Upper lobe of right lung (tissue), 1 donor: ENCODE data around the gene PDE1C. TPM values are rescaled to one million over a fixed set of nuclear protein-coding genes. Genes with fewer than 3 reads are reported as not detected.

Experiments used
- ATAC-seq: fragments of 200-7000 bp; cut with Tn5 transposase; one replicate; pipeline ENCODE4 v1.9.1; 2020; ENCODE audit warnings: mild to moderate bottlenecking, moderate library complexity
- DNase-seq: peaks from one replicate; pipeline ENCODE4 v3.0.0-alpha.2; 2020
- H3K27ac ChIP-seq: fragments of 200-600 bp; one replicate; pipeline ENCODE4 v1.8.0; 2022
- H3K27me3 ChIP-seq: fragments of 200-600 bp; one replicate; pipeline ENCODE4 v1.8.0; 2022; ENCODE audit warnings: mild to moderate bottlenecking
- H3K36me3 ChIP-seq: fragments of 200-600 bp; one replicate; pipeline ENCODE4 v1.8.0; 2022
- H3K4me1 ChIP-seq: fragments of 200-600 bp; one replicate; pipeline ENCODE4 v1.8.0; 2022
- H3K4me3 ChIP-seq: fragments of 200-600 bp; one replicate; pipeline ENCODE4 v1.8.0; 2022; ENCODE audit warnings: mild to moderate bottlenecking
- H3K9me3 ChIP-seq: fragments of 200-600 bp; one replicate; pipeline ENCODE4 v1.8.0; 2022
- intact Hi-C: fragments of 100-400 bp; cut with DNase I; formaldehyde crosslinking; loops from one replicate; pipeline ENCODE4 v1.11.0; 2022
- total RNA-seq: library from RNA; stranded (reverse); fragmentation: NEBNext Ultra II Directional; extraction: Animal tissue kit (Norgen Biotek cat#: 25700); gene quantifications from one replicate; pipeline ENCODE4 v1.2.1, GENCODE V29; 2021
- TF ChIP-seq, protein P1 (sequence below): fragments of 200-600 bp; IDR thresholded peaks from one replicate; pipeline ENCODE4 v1.8.0; 2022; ENCODE audit warnings: antibody characterized with exemption
- donor health status: DM: no; HTN: yes; CAD: no; lungs with severe emphysema.

Gene PDE1C
- total RNA-seq, 1 donor from 2014 or later, result 13.0 TPM

DNA sequence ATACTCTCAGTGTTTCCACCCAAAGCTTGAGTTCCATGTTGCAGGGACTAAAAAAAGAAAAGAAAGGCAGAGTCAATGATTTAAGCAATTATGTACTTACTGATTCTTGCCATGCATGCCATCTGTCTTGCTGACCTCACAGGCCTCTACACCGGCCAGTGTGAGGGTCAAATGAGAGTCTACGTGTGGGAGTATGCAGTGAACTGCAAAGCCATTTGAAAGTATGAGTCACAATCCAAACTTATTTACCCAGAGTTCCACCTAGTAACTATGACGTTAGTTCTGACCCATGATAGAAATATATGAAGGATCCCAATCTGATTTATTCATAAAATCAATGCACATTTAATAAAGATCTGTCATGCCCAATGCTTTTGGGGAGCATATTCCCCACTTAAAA lies 26.5 kb downstream of the PDE1C start:
- Histone ChIP-seq H3K36me3 (no peaks in the 10 kb centered on the region), H3K9me3 (no peaks in the 10 kb centered on the region), H3K4me1 (no peaks in the 10 kb centered on the region), H3K27me3 (no peaks in the 10 kb centered on the region), H3K27ac (no peak overlapping the region), H3K4me3 (no peak overlapping the region)
- intact Hi-C loops, result no loop called here
- no peak for ATAC-seq
- TF ChIP-seq, protein P1, sequence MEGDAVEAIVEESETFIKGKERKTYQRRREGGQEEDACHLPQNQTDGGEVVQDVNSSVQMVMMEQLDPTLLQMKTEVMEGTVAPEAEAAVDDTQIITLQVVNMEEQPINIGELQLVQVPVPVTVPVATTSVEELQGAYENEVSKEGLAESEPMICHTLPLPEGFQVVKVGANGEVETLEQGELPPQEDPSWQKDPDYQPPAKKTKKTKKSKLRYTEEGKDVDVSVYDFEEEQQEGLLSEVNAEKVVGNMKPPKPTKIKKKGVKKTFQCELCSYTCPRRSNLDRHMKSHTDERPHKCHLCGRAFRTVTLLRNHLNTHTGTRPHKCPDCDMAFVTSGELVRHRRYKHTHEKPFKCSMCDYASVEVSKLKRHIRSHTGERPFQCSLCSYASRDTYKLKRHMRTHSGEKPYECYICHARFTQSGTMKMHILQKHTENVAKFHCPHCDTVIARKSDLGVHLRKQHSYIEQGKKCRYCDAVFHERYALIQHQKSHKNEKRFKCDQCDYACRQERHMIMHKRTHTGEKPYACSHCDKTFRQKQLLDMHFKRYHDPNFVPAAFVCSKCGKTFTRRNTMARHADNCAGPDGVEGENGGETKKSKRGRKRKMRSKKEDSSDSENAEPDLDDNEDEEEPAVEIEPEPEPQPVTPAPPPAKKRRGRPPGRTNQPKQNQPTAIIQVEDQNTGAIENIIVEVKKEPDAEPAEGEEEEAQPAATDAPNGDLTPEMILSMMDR, result no peak
- DNase-seq, result no peak

DNA sequence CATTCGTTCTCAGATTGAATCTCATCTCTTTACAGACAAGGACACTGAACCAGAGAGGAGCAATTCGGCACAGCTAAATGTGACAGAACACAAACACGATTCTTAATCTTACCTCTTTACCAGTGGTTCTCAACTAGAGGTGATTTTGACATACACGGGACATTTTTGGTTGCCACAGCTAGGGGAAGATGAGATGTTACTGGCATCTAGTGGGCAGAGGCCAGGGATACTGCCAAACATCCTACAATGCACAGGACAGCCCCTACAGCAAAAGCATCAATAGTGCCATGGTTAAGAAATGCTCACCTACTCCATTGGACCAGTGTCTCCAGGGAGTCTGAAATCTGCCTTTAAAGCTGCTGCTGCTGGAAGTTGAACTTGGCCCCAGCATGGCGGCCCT lies 27.3 kb downstream of the PDE1C start:
- H3K9me3 ChIP-seq, result no peaks in the 10 kb centered on the region
- H3K27ac ChIP-seq, result no peak overlapping the region
- no peak overlapping the region for H3K4me3 ChIP-seq
- ATAC-seq (no peak), DNase-seq (no peak)
- intact Hi-C loops, result no loop called here
- TF ChIP-seq, protein P1, result no peak
- H3K27me3 ChIP-seq, result no peaks in the 10 kb centered on the region
- H3K36me3 ChIP-seq, result no peaks in the 10 kb centered on the region
- no peaks in the 10 kb centered on the region for H3K4me1 ChIP-seq

DNA sequence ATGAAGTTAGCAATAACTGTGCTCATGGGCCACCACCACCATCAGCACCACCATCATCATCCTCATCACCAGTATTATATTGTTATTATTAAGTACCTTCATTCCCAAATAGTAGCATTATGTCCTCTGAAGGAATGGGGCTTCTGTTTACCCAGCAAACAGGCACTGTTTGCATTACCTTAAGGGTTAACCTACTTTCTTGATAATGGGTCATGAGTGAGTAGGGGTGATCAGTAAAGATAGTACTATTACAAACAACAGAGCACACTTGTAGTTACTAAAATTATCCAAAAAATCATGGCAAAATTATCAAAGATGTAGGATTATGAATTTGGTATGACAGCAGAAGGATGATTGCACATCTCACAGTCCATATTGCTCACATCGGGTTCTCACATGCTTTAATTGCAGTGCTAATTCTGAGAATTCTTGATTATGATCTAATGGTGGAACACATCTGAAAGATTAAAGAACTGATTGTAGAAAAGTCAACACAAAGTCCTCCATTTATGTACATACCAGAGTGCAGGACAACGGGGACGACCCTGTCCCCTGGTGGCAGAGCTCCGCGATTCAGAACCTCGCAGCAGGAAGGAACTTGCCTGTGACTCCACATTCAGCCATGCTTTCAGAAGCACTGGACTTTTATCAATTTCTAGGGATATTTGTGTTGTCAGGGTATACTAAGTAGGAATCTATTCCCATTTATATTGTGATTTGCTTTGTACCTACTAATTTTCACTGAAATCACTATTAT lies 31.0 kb downstream of the PDE1C start:
- H3K27ac ChIP-seq, result no peak overlapping the region
- DNase-seq, result no peak
- H3K9me3 ChIP-seq, result no peaks in the 10 kb centered on the region
- H3K4me3 ChIP-seq, result no peak overlapping the region
- no peak for ATAC-seq
- no peaks in the 10 kb centered on the region for H3K36me3 ChIP-seq
- H3K4me1 ChIP-seq, result no peaks in the 10 kb centered on the region
- H3K27me3 ChIP-seq, result no peaks in the 10 kb centered on the region
- TF ChIP-seq, protein P1, result no peak
- intact Hi-C loops, result no loop called here

DNA sequence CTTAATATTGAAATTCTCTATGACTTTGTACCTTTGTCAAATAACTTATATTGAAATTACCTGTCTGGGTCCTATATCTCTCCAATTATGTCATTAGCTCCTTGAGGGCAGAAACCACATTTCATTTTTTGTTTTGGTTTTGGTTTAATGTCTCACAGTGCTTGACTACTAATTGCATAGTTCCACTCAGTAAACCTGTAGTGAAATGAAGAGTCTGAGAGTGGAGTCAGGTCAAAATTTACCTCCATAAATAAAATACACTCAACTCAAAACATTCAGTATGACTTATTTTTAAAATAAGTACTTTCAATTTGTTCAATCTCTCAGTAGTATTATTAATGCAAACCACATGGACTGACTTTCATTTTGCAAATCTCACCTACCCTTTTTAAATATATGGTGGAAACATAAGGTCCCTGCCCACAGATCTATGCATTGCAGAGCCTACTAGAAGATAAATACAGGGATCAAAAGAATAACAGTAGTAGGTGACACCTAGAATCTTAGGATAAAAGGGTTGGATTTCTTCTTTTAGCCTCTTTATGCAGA lies 32.5 kb downstream of the PDE1C start:
- no peak overlapping the region for H3K27ac ChIP-seq
- H3K4me3 ChIP-seq, result no peak overlapping the region
- H3K27me3 ChIP-seq, result no peaks in the 10 kb centered on the region
- no peaks in the 10 kb centered on the region for H3K9me3 ChIP-seq
- no peaks in the 10 kb centered on the region for H3K36me3 ChIP-seq
- H3K4me1 ChIP-seq, result no peaks in the 10 kb centered on the region
- ATAC-seq (no peak), DNase-seq (no peak)
- TF ChIP-seq, protein P1, result no peak
- intact Hi-C loops, result no loop called here

DNA sequence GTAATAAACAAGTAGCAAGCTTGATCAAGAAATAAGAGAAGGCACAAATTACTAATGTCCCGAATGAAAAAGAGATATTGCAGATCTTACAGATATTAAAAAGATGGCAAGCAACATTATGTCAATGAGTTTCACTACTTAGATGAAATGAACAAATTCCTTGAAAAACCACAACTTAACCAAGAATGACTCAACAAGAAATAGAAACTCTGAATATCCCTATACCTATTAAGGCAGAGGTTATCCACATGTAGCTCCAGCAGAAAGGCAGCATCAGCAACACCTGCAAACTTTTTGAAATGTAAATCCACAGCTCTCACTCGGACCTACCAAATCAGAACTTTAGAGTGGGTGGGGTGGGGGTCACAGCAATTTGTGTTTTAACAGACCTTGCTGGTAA lies 33.6 kb downstream of the PDE1C start:
- DNase-seq (no peak), ATAC-seq (no peak)
- intact Hi-C loops, result no loop called here
- H3K36me3 ChIP-seq, result no peaks in the 10 kb centered on the region
- H3K27me3 ChIP-seq, result no peaks in the 10 kb centered on the region
- no peaks in the 10 kb centered on the region for H3K9me3 ChIP-seq
- H3K4me3 ChIP-seq, result no peak overlapping the region
- no peak overlapping the region for H3K27ac ChIP-seq
- no peaks in the 10 kb centered on the region for H3K4me1 ChIP-seq
- TF ChIP-seq, protein P1, result no peak
